Smooth muscle cell (in vitro differentiated cells): ENCODE results near the gene FGF1. TPM values are rescaled to one million over a fixed set of nuclear protein-coding genes. Genes with fewer than 3 reads are reported as not detected.
A peak's percentile ranks its signal among the peaks of the same experiment; 100 is the strongest.

Experiments used
- DNase-seq: peaks from one replicate; lab custom pipeline; 2025; ENCODE audit not compliant: unreplicated experiment; lab: John Stamatoyannopoulos, UW
- H2AFZ ChIP-seq: fragments of 200-600 bp; sonication (generic); 2 replicates; pipeline ENCODE4 v1.6.0; 2016; ENCODE audit warnings: antibody characterized with exemption, low read depth, mild to moderate bottlenecking
- H3F3A ChIP-seq: fragments of 200-600 bp; sonication (generic); 2 replicates; pipeline ENCODE4 v1.6.0; 2017; ENCODE audit warnings: antibody characterized with exemption, low read depth
- H3K27ac ChIP-seq: fragments of 200-600 bp; sonication (generic); 2 replicates; pipeline ENCODE4 v1.5.1; 2016; ENCODE audit warnings: low read depth, mild to moderate bottlenecking
- H3K27me3 ChIP-seq: fragments of 200-600 bp; sonication (generic); 2 replicates; pipeline ENCODE4 v1.6.1; 2016; ENCODE audit warnings: low read depth, mild to moderate bottlenecking
- H3K36me3 ChIP-seq: fragments of 200-600 bp; sonication (generic); 2 replicates; pipeline ENCODE4 v1.5.1; 2016; ENCODE audit warnings: low read depth
- H3K4me1 ChIP-seq: fragments of 200-600 bp; sonication (generic); 2 replicates; pipeline ENCODE4 v1.5.1; 2016; ENCODE audit warnings: low read depth
- H3K4me2 ChIP-seq: fragments of 200-600 bp; sonication (generic); 2 replicates; pipeline ENCODE4 v1.6.0; 2016; ENCODE audit warnings: mild to moderate bottlenecking
- H3K4me3 ChIP-seq: fragments of 200-600 bp; sonication (generic); 2 replicates; pipeline ENCODE4 v1.5.1; 2016; ENCODE audit warnings: mild to moderate bottlenecking
- H3K79me2 ChIP-seq: fragments of 200-600 bp; sonication (generic); 2 replicates; pipeline ENCODE4 v1.6.0; 2016; ENCODE audit warnings: low read depth, mild to moderate bottlenecking
- H3K9ac ChIP-seq: fragments of 200-600 bp; sonication (generic); 2 replicates; pipeline ENCODE4 v1.6.0; 2016; ENCODE audit warnings: low read depth
- H3K9me3 ChIP-seq: fragments of 200-600 bp; sonication (generic); replicated peaks from 2 replicates; pipeline ENCODE4 v1.5.1; 2016; ENCODE audit warnings: low read depth
- H4K20me1 ChIP-seq: fragments of 200-600 bp; sonication (generic); 2 replicates; pipeline ENCODE4 v1.6.0; 2016; ENCODE audit warnings: low read depth
- CTCF ChIP-seq: fragments of 200-600 bp; sonication (generic); IDR thresholded peaks from 2 replicates; pipeline ENCODE4 v1.5.1; 2017; ENCODE audit warnings: borderline replicate concordance, mild to moderate bottlenecking, antibody characterized with exemption; ENCODE audit not compliant: insufficient read depth, poor library complexity, severe bottlenecking
- WGBS: methylation state at CpG from one replicate; pipeline ENCODE4 v1.1.7; 2016; ENCODE audit warnings: low lambda C conversion rate; 5-methylcytosine and 5-hydroxymethylcytosine counted together
- polyA plus RNA-seq: library from polyadenylated mRNA; unstranded; fragments of >200 nt; fragmentation: Nextera tagmentation; extraction: Ambion mirVana; gene quantifications from 2 replicates; pipeline ENCODE4 v1.2.1, GENCODE V29; 2016
- total RNA-seq: library from RNA; depleted of rRNA; stranded (reverse); fragments of >200 nt; gene quantifications from 2 replicates; pipeline ENCODE4 v1.2.3, GENCODE V29; 2014

The FGF1 gene
- total and polyA plus RNA-seq, 2 experiments from 2014 or later, result 91.7 to 111 TPM

DNA sequence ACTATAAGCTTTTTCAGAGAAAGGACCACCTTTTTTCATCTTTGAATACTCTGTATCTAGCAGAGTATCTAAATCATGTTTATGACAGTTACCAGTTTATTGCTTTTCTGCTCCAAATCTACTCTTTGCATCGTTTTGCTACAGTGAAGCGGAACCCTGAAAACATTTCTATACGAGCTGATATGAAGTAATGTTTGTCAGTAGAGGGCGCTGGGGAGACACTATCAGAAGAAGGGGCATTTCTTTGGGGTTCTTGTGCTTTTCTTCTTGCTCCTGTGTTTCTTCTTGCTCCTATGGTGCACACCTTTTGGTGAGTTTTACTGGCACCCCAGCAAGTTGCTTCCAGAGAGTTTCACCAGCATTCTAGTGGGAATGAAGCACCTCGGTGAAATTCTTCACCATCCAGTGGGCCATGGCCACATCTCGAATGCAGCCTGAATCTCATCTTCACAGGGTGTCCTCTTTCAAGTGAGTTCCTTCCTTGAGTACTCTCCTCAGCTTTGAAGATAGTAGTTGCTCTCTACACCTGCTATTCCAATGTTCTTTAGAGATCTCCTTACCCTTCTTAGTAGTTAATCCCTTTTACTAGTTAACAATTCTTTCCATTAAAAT is 98.4 kb downstream of the FGF1 start:
- no peak for DNase-seq
- WGBS, result 54% methylated on average over 6 of the region's 6 CpGs
- no peaks in the 10 kb centered on the region for H3K36me3 ChIP-seq
- H3K4me1 ChIP-seq, result peaks cover 8% of the 10 kb centered on the region
- no peak overlapping the region for H3K27ac ChIP-seq
- H2AFZ ChIP-seq, result no peak overlapping the region
- no peaks in the 10 kb centered on the region for H3K9me3 ChIP-seq
- H4K20me1 ChIP-seq, result no peaks in the 10 kb centered on the region
- TF ChIP-seq CTCF, result peak; percentile 49
- H3K79me2 ChIP-seq, result no peaks in the 10 kb centered on the region
- no peak overlapping the region for H3K4me3 ChIP-seq
- H3K27me3 ChIP-seq, result no peaks in the 10 kb centered on the region
- H3K4me2 ChIP-seq, result no peak overlapping the region
- H3F3A ChIP-seq, result peaks cover 28% of the 10 kb centered on the region
- H3K9ac ChIP-seq, result no peak overlapping the region

DNA sequence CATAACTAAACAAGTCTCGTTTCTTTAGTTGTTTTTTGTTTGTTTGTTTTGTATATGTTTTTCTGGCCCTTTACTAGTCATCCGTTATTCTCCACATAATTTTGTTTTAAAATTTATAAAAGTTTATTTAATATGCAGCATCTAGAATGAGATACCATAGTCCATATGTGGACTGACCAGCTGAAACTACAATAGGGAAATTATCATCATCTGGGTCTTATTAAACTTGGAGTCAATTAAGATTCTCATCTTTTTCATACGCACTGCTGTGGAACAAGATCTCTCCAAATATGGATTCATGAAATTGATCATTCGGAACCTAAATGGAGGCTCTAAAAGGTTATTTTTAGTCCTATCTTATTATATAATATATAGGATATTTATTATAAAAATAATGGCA is 99.3 kb downstream of the FGF1 start:
- Histone ChIP-seq H4K20me1 (no peaks in the 10 kb centered on the region), H3K4me1 (peaks cover 8% of the 10 kb centered on the region), H3K4me2 (no peak overlapping the region), H3K9me3 (no peaks in the 10 kb centered on the region), H3K27ac (no peak overlapping the region), H3K27me3 (no peaks in the 10 kb centered on the region), H3K9ac (no peak overlapping the region), H2AFZ (no peak overlapping the region), H3K79me2 (no peaks in the 10 kb centered on the region), H3K36me3 (no peaks in the 10 kb centered on the region), H3K4me3 (no peak overlapping the region), H3F3A (peaks cover 21% of the 10 kb centered on the region)
- 93% methylated on average over 4 of the region's 4 CpGs for WGBS
- no peak for DNase-seq
- no peak for TF ChIP-seq CTCF

- Histone ChIP-seq H3K27ac (no peak overlapping the region), H3K4me3 (no peak overlapping the region), H3K79me2 (no peaks in the 10 kb centered on the region), H3K4me2 (no peak overlapping the region), H3K9ac (no peak overlapping the region), H3K4me1 (peaks cover 6% of the 10 kb centered on the region), H3K36me3 (no peaks in the 10 kb centered on the region), H3K9me3 (no peaks in the 10 kb centered on the region), H3K27me3 (no peaks in the 10 kb centered on the region), H4K20me1 (no peaks in the 10 kb centered on the region), H2AFZ (no peak overlapping the region), H3F3A (peaks cover 20% of the 10 kb centered on the region)
- no peak for DNase-seq
- 97% methylated on average over 4 of the region's 4 CpGs for WGBS
- no peak for TF ChIP-seq CTCF
Observed at GRCh38 chr5:142585451-142585850, 100.4 kb downstream of the FGF1 start.

GRCh38 chr5:142584891-142585290 is 101.0 kb downstream of the FGF1 start:
- no peaks in the 10 kb centered on the region for H3K9me3 ChIP-seq
- H3K4me1 ChIP-seq, result peaks cover under 1% of the 10 kb centered on the region
- H3K36me3 ChIP-seq, result no peaks in the 10 kb centered on the region
- H3K27ac ChIP-seq, result no peak overlapping the region
- 88% methylated on average over 1 of the region's 1 CpG for WGBS
- no peaks in the 10 kb centered on the region for H3K79me2 ChIP-seq
- no peak overlapping the region for H3K9ac ChIP-seq
- H2AFZ ChIP-seq, result no peak overlapping the region
- no peak for DNase-seq
- no peaks in the 10 kb centered on the region for H3K27me3 ChIP-seq
- no peaks in the 10 kb centered on the region for H4K20me1 ChIP-seq
- H3F3A ChIP-seq, result peaks cover 18% of the 10 kb centered on the region
- H3K4me2 ChIP-seq, result no peak overlapping the region
- TF ChIP-seq CTCF, result no peak
- H3K4me3 ChIP-seq, result no peak overlapping the region
